ENCODE measurements around the gene SNAPC3.

The SNAPC3 gene

GRCh38 chr9:15510789-15511575, 88.3 kb downstream of the SNAPC3 start, which contains the start of gene PSIP1 (continued):
- TF ChIP-seq AEBP2 (tag by site-specific recombination; IDR thresholded peaks at IDR 0.05; ENCODE audit: borderline replicate concordance): no peak
- TF ChIP-seq, protein P1, sequence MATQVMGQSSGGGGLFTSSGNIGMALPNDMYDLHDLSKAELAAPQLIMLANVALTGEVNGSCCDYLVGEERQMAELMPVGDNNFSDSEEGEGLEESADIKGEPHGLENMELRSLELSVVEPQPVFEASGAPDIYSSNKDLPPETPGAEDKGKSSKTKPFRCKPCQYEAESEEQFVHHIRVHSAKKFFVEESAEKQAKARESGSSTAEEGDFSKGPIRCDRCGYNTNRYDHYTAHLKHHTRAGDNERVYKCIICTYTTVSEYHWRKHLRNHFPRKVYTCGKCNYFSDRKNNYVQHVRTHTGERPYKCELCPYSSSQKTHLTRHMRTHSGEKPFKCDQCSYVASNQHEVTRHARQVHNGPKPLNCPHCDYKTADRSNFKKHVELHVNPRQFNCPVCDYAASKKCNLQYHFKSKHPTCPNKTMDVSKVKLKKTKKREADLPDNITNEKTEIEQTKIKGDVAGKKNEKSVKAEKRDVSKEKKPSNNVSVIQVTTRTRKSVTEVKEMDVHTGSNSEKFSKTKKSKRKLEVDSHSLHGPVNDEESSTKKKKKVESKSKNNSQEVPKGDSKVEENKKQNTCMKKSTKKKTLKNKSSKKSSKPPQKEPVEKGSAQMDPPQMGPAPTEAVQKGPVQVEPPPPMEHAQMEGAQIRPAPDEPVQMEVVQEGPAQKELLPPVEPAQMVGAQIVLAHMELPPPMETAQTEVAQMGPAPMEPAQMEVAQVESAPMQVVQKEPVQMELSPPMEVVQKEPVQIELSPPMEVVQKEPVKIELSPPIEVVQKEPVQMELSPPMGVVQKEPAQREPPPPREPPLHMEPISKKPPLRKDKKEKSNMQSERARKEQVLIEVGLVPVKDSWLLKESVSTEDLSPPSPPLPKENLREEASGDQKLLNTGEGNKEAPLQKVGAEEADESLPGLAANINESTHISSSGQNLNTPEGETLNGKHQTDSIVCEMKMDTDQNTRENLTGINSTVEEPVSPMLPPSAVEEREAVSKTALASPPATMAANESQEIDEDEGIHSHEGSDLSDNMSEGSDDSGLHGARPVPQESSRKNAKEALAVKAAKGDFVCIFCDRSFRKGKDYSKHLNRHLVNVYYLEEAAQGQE (tag by site-specific recombination; IDR thresholded peaks at IDR 0.05): no peak
- TF ChIP-seq ZNF10 (tag by site-specific recombination; IDR thresholded peaks at IDR 0.05): no peak
- no peak for TF ChIP-seq ZNF211 (tag by site-specific recombination; IDR thresholded peaks at IDR 0.05; ENCODE audit: low read depth)
- TF ChIP-seq ZNF184 (tag by site-specific recombination; IDR thresholded peaks at IDR 0.05): no peak
- no peak for TF ChIP-seq ZNF626 (tag by site-specific recombination; IDR thresholded peaks at IDR 0.05)
- TF ChIP-seq, protein P2, sequence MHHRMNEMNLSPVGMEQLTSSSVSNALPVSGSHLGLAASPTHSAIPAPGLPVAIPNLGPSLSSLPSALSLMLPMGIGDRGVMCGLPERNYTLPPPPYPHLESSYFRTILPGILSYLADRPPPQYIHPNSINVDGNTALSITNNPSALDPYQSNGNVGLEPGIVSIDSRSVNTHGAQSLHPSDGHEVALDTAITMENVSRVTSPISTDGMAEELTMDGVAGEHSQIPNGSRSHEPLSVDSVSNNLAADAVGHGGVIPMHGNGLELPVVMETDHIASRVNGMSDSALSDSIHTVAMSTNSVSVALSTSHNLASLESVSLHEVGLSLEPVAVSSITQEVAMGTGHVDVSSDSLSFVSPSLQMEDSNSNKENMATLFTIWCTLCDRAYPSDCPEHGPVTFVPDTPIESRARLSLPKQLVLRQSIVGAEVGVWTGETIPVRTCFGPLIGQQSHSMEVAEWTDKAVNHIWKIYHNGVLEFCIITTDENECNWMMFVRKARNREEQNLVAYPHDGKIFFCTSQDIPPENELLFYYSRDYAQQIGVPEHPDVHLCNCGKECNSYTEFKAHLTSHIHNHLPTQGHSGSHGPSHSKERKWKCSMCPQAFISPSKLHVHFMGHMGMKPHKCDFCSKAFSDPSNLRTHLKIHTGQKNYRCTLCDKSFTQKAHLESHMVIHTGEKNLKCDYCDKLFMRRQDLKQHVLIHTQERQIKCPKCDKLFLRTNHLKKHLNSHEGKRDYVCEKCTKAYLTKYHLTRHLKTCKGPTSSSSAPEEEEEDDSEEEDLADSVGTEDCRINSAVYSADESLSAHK (tag by site-specific recombination; IDR thresholded peaks at IDR 0.05): no peak
- no peak for TF ChIP-seq SCRT1 (tag by site-specific recombination; IDR thresholded peaks at IDR 0.05; ENCODE audit: borderline replicate concordance)
- TF ChIP-seq KLF7 (tag by site-specific recombination; IDR thresholded peaks at IDR 0.05; ENCODE audit: borderline replicate concordance): peak; percentile 79; the same call in 1 of the 2 replicates
- TF ChIP-seq ZNF266 (tag by site-specific recombination; IDR thresholded peaks at IDR 0.05; ENCODE audit: low read depth): no peak
- TF ChIP-seq ZNF623 (tag by site-specific recombination; IDR thresholded peaks at IDR 0.05): no peak
- TF ChIP-seq ZNF660 (tag by site-specific recombination; IDR thresholded peaks at IDR 0.05): 0 out of 2 replicates have a peak, but pooled peaks have one; percentile 16
- TF ChIP-seq, protein P3, sequence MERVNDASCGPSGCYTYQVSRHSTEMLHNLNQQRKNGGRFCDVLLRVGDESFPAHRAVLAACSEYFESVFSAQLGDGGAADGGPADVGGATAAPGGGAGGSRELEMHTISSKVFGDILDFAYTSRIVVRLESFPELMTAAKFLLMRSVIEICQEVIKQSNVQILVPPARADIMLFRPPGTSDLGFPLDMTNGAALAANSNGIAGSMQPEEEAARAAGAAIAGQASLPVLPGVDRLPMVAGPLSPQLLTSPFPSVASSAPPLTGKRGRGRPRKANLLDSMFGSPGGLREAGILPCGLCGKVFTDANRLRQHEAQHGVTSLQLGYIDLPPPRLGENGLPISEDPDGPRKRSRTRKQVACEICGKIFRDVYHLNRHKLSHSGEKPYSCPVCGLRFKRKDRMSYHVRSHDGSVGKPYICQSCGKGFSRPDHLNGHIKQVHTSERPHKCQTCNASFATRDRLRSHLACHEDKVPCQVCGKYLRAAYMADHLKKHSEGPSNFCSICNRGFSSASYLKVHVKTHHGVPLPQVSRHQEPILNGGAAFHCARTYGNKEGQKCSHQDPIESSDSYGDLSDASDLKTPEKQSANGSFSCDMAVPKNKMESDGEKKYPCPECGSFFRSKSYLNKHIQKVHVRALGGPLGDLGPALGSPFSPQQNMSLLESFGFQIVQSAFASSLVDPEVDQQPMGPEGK (tag by site-specific recombination; IDR thresholded peaks at IDR 0.05): peak; percentile 90
- no peak for TF ChIP-seq MEIS1 (CRISPR knock-in tag; IDR thresholded peaks at IDR 0.05; ENCODE audit: borderline replicate concordance)
- TF ChIP-seq ZNF398 (tag by site-specific recombination; IDR thresholded peaks at IDR 0.05): peak; percentile 95
- peak; percentile 49; the same call in 1 of the 2 replicates for TF ChIP-seq ZNF394 (tag by site-specific recombination; IDR thresholded peaks at IDR 0.05; ENCODE audit: borderline replicate concordance)
- TF ChIP-seq ZNF785 (tag by site-specific recombination; IDR thresholded peaks at IDR 0.05): no peak
- no peak for TF ChIP-seq ZNF561 (tag by site-specific recombination; IDR thresholded peaks at IDR 0.05; ENCODE audit: borderline replicate concordance)
- no peak for TF ChIP-seq ZNF155 (tag by site-specific recombination; IDR thresholded peaks at IDR 0.05)
- no peak for TF ChIP-seq ZNF16 (tag by site-specific recombination; IDR thresholded peaks at IDR 0.05; ENCODE audit: low read depth)
- peak; percentile 34; the same call in 1 of the 2 replicates for TF ChIP-seq ZNF558 (tag by site-specific recombination; IDR thresholded peaks at IDR 0.05)
- TF ChIP-seq ZNF146 (tag by site-specific recombination; IDR thresholded peaks at IDR 0.05): no peak
- TF ChIP-seq GLI2 (tag by site-specific recombination; IDR thresholded peaks at IDR 0.05; ENCODE audit: borderline replicate concordance, low read depth): no peak
- TF ChIP-seq, protein P4, sequence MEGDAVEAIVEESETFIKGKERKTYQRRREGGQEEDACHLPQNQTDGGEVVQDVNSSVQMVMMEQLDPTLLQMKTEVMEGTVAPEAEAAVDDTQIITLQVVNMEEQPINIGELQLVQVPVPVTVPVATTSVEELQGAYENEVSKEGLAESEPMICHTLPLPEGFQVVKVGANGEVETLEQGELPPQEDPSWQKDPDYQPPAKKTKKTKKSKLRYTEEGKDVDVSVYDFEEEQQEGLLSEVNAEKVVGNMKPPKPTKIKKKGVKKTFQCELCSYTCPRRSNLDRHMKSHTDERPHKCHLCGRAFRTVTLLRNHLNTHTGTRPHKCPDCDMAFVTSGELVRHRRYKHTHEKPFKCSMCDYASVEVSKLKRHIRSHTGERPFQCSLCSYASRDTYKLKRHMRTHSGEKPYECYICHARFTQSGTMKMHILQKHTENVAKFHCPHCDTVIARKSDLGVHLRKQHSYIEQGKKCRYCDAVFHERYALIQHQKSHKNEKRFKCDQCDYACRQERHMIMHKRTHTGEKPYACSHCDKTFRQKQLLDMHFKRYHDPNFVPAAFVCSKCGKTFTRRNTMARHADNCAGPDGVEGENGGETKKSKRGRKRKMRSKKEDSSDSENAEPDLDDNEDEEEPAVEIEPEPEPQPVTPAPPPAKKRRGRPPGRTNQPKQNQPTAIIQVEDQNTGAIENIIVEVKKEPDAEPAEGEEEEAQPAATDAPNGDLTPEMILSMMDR (tag by site-specific recombination; IDR thresholded peaks at IDR 0.05): 0 out of 2 replicates have a peak, but pooled peaks have one; percentile 15
- no peak for TF ChIP-seq ZNF707 (tag by site-specific recombination; IDR thresholded peaks at IDR 0.05)
- no peak for TF ChIP-seq ZNF19 (tag by site-specific recombination; IDR thresholded peaks at IDR 0.05; ENCODE audit: low read depth)
